GM21423 (cell line): Measurements from ENCODE around the gene ZNF627.
"Not testable (repeated sequence)": the region's sequence is repeated elsewhere in the genome, so short reads cannot be mapped to it uniquely, and the experiment has no call there.

Source experiments
- ATAC-seq: cut with Tn5 transposase; IDR thresholded peaks from one replicate; pipeline ENCODE4 v1.9.1; 2021; ENCODE audit warnings: mild to moderate bottlenecking, moderate library complexity; ENCODE audit not compliant: unreplicated experiment

ZNF627 gene

GRCh38 chr19:11573763-11574162 lies 23.5 kb upstream of the ZNF627 start:
- ATAC-seq = not testable (repeated sequence)

GRCh38 chr19:11574689-11575088 lies 22.6 kb upstream of the ZNF627 start:
- no peak for ATAC-seq

- ATAC-seq = no peak
Measured at GRCh38 chr19:11576227-11576626, 21.1 kb upstream of the ZNF627 start.

- ATAC-seq = no peak
Measured at GRCh38 chr19:11577451-11578257, 19.6 kb upstream of the ZNF627 start, which contains the start of gene ACP5. TSS of gene ACP5 (minus strand) at chr19:11577645. CDS start at chr19:11577317, 328 bp downstream.

GRCh38 chr19:11578258-11579142 lies 18.8 kb upstream of the ZNF627 start:
- ATAC-seq = no peak

GRCh38 chr19:11580116-11580515 lies 17.2 kb upstream of the ZNF627 start:
- no peak for ATAC-seq

GRCh38 chr19:11581740-11582139 lies 15.5 kb upstream of the ZNF627 start:
- peak; percentile 66 for ATAC-seq

GRCh38 chr19:11586331-11586730 lies 11.0 kb upstream of the ZNF627 start:
- no peak for ATAC-seq

- ATAC-seq = peak; percentile 47
Measured at GRCh38 chr19:11587302-11587974, 9.8 kb upstream of the ZNF627 start.

GRCh38 chr19:11587975-11588631 lies 9.2 kb upstream of the ZNF627 start:
- ATAC-seq = no peak

GRCh38 chr19:11594084-11594483 lies 3.2 kb upstream of the ZNF627 start:
- ATAC-seq = no peak

GRCh38 chr19:11596156-11596555 lies 1.1 kb upstream of the ZNF627 start:
- ATAC-seq = no peak

- ATAC-seq = no peak
Measured at GRCh38 chr19:11598103-11598483, 810 bp downstream of the ZNF627 start.

- no peak for ATAC-seq
Measured at GRCh38 chr19:11598746-11599145, 1.5 kb downstream of the ZNF627 start.

GRCh38 chr19:11599704-11600103 lies 2.4 kb downstream of the ZNF627 start:
- not testable (repeated sequence) for ATAC-seq

- no peak for ATAC-seq
Measured at GRCh38 chr19:11606484-11606883, 9.2 kb downstream of the ZNF627 start.

GRCh38 chr19:11611730-11612129 lies 14.4 kb downstream of the ZNF627 start:
- ATAC-seq = no peak

- ATAC-seq = no peak
Measured at GRCh38 chr19:11612816-11613511, 15.7 kb downstream of the ZNF627 start.

- no peak for ATAC-seq
Measured at GRCh38 chr19:11617180-11618062, 20.1 kb downstream of the ZNF627 start.
